HFFc6 (cell line): ENCODE data around the gene STX16. TPM values are rescaled to one million over a fixed set of nuclear protein-coding genes. Genes with fewer than 3 reads are reported as not detected.

ENCODE experiments used
- DNase-seq: peaks from one replicate; pipeline ENCODE4 v3.0.0-alpha.2; 2018
- H3K27ac Mint-ChIP-seq: 2 replicates; pipeline ENCODE4 v1.8.0; 2020; ENCODE audit warnings: mild to moderate bottlenecking, mixed read lengths
- H3K27me3 Mint-ChIP-seq: 2 replicates; pipeline ENCODE4 v1.8.0; 2021; ENCODE audit warnings: mild to moderate bottlenecking, moderate library complexity, mixed read lengths; ENCODE audit not compliant: insufficient read depth
- H3K36me3 Mint-ChIP-seq: 2 replicates; pipeline ENCODE4 v1.8.0; 2021; ENCODE audit warnings: low read depth, mixed read lengths
- H3K4me1 Mint-ChIP-seq: 2 replicates; pipeline ENCODE4 v1.8.0; 2020; ENCODE audit warnings: low read depth, mixed read lengths
- H3K4me3 Mint-ChIP-seq: 2 replicates; pipeline ENCODE4 v1.8.0; 2020; ENCODE audit warnings: mild to moderate bottlenecking, moderate library complexity, mixed read lengths
- H3K9me3 Mint-ChIP-seq: 2 replicates; pipeline ENCODE4 v1.8.0; 2020; ENCODE audit warnings: mild to moderate bottlenecking, mixed read lengths
- CTCF ChIP-seq: fragments of 200-600 bp; sonication (generic); IDR thresholded peaks from 2 replicates; pipeline ENCODE4 v1.5.0; 2021; ENCODE audit warnings: antibody characterized with exemption, mild to moderate bottlenecking
- total RNA-seq, 6 experiments: library from RNA; stranded (reverse); fragmentation: NEBNext Ultra II Directional; extraction: Animal tissue kit (Norgen Biotek cat#: 25700); gene quantifications; 2 replicates in 1 of 6; 3 replicates in 5 of 6; pipeline ENCODE4 v1.2.3, GENCODE V29; 2021

Gene STX16
- total RNA-seq, 6 experiments from 2014 or later, result 44.4 to 51.8 (median 48.3) TPM

- H3K4me1 Mint-ChIP-seq, result no peaks in the 10 kb centered on the region
- no peak overlapping the region for H3K27ac Mint-ChIP-seq
- H3K27me3 Mint-ChIP-seq, result no peaks in the 10 kb centered on the region; the same call in 1 of the 2 replicates
- H3K9me3 Mint-ChIP-seq, result no peaks in the 10 kb centered on the region
- TF ChIP-seq CTCF, result no peak
- no peak overlapping the region for H3K4me3 Mint-ChIP-seq
- H3K36me3 Mint-ChIP-seq, result no peaks in the 10 kb centered on the region
- no peak for DNase-seq
Measured at GRCh38 chr20:58711266-58712051, 60.4 kb downstream of the STX16 start.

- Mint-ChIP-seq H3K9me3 (no peaks in the 10 kb centered on the region), H3K27ac (no peak overlapping the region), H3K27me3 (peaks cover 2% of the 10 kb centered on the region), H3K4me1 (no peaks in the 10 kb centered on the region), H3K36me3 (no peaks in the 10 kb centered on the region), H3K4me3 (no peak overlapping the region)
- no peak for DNase-seq
- TF ChIP-seq CTCF, result no peak
Measured at GRCh38 chr20:58712151-58712791, 61.2 kb downstream of the STX16 start.

- TF ChIP-seq CTCF, result no peak
- Mint-ChIP-seq H3K4me3 (no peak overlapping the region), H3K27me3 (peaks cover 4% of the 10 kb centered on the region), H3K4me1 (no peaks in the 10 kb centered on the region), H3K36me3 (no peaks in the 10 kb centered on the region), H3K9me3 (no peaks in the 10 kb centered on the region), H3K27ac (no peak overlapping the region)
- DNase-seq, result no peak
Measured at GRCh38 chr20:58712806-58713731, 62.0 kb downstream of the STX16 start.

GRCh38 chr20:58713801-58714339, 62.8 kb downstream of the STX16 start:
- DNase-seq, result no peak

More at GRCh38 chr20:58713801-58714339, 62.8 kb downstream of the STX16 start:
- Mint-ChIP-seq H3K4me3 (no peak overlapping the region), H3K27me3 (peaks cover 5% of the 10 kb centered on the region), H3K27ac (no peak overlapping the region), H3K4me1 (no peaks in the 10 kb centered on the region), H3K36me3 (no peaks in the 10 kb centered on the region), H3K9me3 (no peaks in the 10 kb centered on the region)
- TF ChIP-seq CTCF, result no peak
